WI38 (cell line): Measurements from ENCODE around the gene SPECC1.
A peak's percentile ranks its signal among the peaks of the same experiment; 100 is the strongest.
"Not testable (repeated sequence)": the region's sequence is repeated elsewhere in the genome, so short reads cannot be mapped to it uniquely, and the experiment has no call there.

Experiments used
- H3K4me3 ChIP-seq: 2 replicates; pipeline ENCODE4 v1.5.1; 2011; ENCODE audit warnings: low read depth, mild to moderate bottlenecking, control low read depth, low read length
- TF ChIP-seq, protein P1 (sequence below): IDR thresholded peaks from 2 replicates; pipeline ENCODE4 v1.5.1; 2012; ENCODE audit warnings: low read depth, mild to moderate bottlenecking, control low read depth, low read length

Gene SPECC1

DNA sequence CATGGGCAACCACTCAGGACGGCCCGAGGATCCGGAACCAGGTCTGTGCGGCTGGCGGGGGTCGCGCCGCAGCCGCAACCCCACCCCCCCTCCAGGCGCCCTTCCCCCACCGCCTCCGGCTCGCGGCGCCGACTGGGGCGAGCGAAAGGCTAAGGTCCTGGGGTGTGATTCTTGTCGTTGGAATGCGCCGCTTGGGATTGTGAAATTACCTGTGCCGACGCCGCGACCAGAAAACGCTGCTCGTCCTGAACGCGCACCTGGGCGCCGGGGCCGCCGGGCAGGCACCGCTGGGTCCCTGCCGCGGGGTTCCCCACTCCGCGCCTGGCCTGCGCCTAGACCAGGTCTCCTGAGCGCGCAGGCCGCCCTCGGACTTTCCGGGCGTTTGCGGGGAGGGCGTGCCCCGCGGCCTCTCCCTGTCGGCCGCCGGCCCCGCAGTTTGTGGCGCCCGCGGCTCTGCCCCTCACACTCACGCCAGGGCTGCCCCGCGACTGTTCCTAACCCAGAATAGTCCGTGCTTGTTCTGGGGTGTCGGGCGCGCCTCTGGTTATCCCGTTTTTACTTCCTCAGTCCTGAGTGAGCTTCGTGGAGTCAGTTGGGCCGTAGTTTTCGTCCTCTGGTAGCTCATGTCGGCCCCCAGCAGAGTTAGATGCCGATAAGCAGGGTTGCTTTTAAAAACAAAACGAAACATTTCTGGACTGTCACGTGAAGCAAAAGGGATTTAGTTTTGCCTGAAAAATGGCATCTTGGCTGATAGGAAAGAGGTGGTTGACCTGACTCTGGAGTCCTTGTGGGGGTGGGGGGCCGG, 147.2 kb downstream of the SPECC1 start:
- peak overlapping the region; percentile 81 for H3K4me3 ChIP-seq
- TF ChIP-seq, protein P1, sequence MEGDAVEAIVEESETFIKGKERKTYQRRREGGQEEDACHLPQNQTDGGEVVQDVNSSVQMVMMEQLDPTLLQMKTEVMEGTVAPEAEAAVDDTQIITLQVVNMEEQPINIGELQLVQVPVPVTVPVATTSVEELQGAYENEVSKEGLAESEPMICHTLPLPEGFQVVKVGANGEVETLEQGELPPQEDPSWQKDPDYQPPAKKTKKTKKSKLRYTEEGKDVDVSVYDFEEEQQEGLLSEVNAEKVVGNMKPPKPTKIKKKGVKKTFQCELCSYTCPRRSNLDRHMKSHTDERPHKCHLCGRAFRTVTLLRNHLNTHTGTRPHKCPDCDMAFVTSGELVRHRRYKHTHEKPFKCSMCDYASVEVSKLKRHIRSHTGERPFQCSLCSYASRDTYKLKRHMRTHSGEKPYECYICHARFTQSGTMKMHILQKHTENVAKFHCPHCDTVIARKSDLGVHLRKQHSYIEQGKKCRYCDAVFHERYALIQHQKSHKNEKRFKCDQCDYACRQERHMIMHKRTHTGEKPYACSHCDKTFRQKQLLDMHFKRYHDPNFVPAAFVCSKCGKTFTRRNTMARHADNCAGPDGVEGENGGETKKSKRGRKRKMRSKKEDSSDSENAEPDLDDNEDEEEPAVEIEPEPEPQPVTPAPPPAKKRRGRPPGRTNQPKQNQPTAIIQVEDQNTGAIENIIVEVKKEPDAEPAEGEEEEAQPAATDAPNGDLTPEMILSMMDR, result no peak

DNA sequence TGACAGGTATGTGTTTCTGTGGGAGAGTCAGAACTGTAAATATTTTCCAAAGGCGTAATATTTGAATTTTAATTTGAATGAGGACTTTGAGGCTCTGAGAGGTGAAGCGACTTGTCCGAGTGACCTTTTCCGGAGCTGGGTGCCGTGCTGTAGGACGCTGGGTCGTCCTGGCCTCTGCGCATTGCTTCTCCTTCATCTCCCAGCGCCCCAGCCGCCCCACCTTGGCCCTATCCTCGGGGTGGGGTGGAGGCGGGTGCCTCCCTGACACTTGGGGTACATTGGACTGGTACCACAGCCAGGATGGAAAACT, 147.8 kb downstream of the SPECC1 start:
- TF ChIP-seq, protein P1, result no peak
- H3K4me3 ChIP-seq, result peak overlapping the region; percentile 81

DNA sequence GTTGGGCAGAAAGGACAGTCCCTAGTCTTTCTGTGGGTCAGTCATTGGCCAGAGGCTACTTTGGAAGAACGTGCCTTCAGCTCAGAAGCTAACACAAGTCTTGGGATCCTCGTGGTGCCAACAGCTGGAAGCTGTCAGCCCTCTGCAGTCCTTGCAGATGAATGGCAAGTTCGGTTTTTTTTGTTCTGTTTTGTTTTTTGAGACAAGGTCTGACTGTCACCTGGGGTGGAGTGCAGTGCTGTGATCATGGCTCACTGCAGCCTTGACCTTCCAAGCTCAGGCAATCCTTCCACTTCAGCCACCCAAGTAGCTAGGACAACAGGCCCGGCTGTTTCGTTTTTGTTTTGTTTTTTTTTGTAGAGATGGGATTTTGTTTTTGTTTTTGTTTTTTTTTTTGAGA, 149.4 kb downstream of the SPECC1 start:
- no peak overlapping the region for H3K4me3 ChIP-seq
- TF ChIP-seq, protein P1, result no peak

DNA sequence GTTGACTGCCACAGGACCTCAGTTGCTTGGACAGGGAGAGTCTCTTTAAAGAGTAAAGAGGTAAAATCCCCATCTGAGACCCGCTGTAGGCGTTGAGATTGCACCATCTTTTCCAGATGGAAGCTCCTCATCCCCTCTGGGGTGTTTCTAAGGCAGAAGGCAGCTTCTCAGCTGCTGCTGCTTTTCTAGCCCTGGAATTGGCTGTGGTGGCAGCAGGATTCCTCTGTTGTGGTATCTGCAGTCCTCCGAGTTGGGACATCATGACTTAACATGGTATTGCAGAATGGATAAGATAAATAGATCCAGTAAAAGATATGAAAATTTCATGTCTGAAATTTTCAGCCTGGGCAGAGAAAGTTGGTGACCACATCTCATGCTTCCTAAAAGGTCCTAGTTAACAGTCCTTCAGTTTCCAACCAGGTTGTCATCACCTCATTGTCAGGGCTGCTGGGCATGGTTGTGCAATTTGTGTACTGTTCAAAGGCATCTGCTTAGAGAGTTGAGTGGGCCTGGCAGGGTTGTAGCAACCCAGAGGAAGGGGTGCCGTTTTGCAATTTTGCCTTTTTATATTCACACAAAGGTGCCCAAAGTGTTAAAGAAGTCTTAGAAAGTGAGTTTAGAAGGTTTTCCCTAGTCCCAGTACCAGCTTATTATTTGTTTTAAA, 150.4 kb downstream of the SPECC1 start:
- H3K4me3 ChIP-seq, result no peak overlapping the region
- TF ChIP-seq, protein P1, result no peak

DNA sequence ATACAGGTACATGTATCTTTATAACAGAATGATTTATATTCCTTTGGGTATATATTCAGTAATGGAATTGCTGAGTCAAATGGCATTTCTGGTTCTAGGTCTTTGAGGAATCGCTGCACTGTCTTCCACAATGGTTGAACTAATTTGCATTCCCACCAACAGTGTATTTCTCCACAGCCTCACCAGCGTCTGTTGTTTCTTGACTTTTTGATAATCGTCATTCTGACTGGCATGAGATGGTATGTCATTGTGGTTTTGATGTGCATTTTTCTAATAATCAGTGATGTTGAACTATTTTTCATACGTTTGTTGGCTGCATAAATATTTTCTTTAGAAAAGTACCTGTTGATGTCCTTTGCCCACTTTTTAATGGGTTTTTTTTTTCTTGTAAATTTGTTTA, 156.4 kb downstream of the SPECC1 start:
- H3K4me3 ChIP-seq, result not testable (repeated sequence)

DNA sequence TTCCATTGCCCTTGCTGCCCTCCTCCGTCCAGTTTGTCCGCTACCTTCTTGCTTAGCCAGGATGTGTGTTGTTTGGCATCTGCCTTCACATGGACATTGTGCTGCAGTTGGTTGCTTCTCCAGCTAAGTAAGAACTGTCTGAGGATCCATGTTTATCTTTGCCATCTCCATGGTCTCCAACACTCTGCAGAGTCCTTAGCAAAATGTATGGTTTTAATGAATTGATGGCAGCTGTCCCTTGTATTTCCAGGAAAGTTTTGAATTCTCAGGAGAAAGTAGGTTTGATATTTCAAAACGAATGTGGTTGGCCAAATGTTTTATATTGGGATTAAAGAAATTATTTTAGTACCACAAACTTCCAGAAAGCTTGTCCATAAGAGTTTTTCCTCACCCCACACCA, 160.9 kb downstream of the SPECC1 start:
- TF ChIP-seq, protein P1, result no peak
- no peak overlapping the region for H3K4me3 ChIP-seq

DNA sequence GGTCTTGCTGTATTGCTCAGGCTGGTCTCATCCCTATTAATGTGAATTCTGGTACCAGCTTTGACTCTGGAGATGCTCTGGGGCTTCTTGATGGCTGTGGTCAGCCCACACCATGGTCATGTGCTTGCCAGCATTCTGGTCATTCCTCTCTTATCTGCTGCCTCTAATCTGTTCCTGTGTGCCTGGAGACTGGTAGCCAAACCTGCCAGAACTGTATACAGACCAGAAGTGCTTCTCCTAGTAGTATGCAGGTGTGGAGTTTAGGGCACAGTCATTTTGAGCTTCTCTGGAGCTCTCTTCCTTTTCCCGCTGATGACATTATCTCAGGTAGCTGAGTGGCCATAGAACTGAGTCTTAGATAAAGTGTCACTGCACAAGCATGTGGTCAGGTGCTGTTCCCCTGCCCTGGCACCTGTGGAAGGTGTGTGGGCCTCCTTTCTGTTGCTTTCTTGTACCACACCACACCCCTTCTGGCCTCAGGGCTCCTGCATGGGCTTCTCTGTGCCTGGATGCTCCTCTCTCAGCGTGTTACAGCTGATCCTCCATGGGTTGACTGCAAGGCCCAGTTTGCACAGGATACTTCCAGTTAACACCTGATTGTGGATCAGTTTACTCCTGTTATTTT, 162.7 kb downstream of the SPECC1 start:
- TF ChIP-seq, protein P1, result no peak
- no peak overlapping the region for H3K4me3 ChIP-seq
